GM19193 (cell line): ENCODE results near the gene BRD3OS.

Source experiments
- POLR2A ChIP-seq: IDR thresholded peaks from 4 replicates; pipeline ENCODE4 v1.6.1; 2011; ENCODE audit not compliant: insufficient read depth, insufficient read length; ENCODE audit errors: extremely low read depth

Gene BRD3OS

DNA sequence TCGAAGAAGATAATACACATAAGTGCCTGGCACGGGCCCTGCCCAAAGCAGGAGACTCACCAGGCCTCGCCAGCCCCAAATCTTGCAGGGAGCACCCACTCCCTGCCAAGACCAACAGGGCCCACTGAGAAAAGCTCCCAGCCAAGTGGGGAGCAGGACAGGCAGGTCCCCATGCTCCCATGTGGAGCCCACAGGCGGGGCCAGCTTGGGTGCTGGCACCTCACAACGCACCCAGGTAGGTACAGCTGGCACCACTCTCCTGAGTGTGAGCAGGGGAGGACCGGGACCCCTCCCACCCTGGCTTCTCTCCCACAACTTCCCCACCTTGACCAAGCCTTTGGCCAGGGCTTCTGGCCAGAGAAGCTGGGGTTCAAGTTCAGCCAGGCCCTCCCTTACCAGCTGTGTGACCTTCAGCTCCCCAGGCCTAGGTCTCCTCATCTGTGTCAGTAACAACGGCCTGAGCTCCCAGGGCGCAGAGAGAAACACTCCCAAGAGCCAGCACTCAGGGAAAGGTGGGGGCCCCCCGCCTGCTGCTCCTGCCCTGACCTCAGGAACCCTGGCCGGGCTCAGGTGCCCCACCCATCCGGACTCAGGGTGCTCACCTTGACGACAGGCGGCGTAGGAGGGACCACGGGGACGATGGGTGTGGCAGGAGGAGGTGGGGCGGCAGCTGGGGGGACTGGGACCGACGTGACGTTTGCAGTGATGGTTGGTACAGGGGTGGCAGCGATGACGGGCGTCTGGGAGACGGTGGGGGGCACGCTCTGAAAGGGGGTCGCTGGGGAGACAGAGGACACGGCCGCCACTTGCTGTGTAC, 24.7 kb downstream of the BRD3OS start:
- TF ChIP-seq POLR2A: no peak

DNA sequence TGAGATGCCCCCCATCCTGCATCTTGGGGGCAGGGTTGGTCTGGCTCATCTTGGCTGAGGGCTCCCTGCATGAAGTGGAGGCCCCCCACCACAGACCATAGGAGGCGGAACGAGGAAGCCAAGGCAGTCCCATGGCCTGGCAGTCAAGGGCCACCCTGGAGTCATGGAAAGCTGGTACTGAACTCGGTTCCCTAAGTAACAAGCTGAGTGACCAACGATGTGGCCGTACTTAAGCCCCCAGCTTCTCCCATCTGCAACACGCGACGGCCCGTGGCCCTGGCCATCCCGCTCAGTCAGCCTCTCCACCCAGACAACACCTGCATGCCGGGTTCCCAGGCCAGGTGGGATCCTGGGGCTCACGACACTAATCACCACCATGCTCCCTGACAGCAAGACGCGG, 25.4 kb downstream of the BRD3OS start:
- TF ChIP-seq POLR2A: no peak

DNA sequence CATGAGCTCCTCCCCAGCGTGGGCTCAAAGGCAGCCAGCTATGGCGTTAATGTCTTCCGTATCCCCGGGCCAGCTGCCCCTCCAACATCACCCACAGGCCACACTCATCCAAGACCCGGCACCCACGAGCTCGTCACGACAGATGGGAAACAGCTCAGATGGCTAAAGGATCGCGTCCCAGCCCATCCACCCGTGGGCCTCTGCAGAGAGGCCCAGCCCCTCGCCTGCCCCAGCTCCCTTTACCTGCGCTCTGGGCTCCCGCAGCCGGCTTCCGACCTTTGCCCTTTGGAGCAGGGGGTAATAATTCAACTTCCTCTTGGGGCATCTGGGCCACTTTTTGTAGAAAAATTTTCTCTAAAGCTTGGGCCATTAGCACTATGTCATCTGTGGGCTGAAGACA, 26.0 kb downstream of the BRD3OS start:
- no peak for TF ChIP-seq POLR2A

DNA sequence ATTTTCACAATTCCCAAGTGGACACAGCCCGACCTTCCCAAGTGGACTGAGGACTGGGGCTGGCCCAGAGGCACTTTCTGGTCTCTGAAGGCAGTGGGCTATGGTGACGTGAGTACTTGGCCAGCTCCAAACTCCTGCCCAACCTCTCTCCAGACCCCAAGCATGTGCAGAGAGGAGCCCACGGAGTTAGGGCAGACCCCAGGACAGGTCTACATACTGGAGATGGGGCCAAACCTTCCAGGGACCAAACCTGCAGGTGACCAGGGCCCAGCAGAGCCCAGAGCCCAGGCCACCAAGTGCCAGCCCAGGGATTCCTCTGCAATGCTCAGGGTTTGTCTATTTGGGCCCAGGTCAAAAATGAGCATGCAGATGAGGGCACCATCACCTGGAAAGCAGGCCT, 27.2 kb downstream of the BRD3OS start:
- TF ChIP-seq POLR2A: no peak

DNA sequence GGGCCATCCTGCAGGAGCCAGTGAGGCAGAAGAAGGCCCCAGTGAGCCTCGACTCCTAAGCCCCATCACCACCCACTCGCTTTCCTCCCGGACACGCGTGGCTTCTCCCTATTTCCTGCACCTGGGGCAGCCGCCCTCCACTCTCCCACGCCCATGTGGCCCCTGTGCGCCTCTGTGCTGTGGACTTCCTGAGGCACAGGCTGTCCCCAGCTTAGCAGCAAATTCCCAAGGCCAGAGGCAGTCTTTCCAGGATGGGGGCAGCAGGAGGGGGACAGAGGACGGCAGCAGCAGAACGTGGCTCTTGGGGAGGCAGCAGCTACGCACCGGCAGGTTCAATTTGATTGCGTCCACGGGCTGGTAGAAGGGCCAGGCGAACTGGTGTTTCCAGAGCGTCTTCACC, 27.7 kb downstream of the BRD3OS start:
- no peak for TF ChIP-seq POLR2A

DNA sequence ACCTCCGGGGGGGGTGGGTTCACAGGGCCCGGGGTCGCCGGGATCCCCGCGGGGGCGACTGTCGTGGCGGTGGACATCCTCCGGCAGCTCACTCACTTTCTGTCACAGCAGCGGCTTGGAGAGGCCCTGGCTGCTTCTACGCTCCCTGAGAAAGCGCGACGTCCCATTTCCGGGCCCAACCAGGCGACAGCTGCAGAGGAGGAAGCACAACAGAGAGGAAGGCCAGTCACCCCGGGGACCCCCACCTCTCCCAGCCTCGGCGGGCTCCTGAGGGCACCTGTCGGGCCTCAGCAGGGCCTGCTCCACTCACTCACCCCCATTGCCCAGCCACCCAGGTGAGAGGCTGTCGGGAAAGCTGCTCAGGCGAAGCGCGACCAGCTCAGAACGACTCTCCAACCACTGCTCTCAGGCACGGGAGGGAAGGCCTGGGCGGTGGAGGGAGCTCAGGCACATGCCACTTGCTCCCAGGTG, 28.2 kb downstream of the BRD3OS start:
- TF ChIP-seq POLR2A: no peak

DNA sequence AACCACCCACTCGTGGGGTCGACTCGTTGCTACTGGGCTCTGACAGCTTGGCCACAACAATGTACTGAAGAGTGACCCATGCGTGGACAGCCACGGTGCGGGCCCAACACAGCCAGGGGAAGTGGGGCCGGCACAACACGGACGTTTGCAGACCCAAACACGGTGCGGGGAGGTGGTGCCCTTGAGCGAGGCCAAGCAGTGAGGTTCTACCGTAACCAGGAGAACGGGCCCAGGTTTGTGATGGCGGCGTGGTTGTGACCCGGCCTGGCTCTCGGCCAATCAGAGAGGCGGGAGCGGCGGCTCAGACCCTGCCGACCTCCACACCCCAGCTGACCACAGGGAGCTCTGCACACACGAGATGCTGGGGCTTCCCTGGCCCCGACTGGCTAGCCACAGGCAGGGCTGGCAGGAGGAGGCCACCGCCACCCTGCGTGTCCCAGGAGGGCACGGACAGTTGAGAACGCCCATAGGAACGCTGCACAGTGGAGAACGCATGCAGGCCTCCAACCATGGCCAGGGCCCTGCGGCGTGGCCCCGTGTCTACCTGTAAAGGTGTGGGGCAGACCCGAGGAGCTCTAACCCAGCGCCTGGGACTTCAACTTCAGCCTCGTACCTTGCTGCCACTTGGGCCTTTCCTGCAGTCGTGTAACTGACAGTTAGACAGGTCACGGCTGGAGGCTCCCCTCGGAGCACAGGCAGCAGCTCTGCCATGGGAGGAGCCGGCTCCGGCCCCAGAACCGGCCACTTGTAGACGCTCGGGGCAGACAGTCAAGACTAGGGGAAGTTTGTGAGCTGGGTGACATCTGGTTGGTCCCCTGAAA, 28.9 kb downstream of the BRD3OS start:
- TF ChIP-seq POLR2A: no peak

DNA sequence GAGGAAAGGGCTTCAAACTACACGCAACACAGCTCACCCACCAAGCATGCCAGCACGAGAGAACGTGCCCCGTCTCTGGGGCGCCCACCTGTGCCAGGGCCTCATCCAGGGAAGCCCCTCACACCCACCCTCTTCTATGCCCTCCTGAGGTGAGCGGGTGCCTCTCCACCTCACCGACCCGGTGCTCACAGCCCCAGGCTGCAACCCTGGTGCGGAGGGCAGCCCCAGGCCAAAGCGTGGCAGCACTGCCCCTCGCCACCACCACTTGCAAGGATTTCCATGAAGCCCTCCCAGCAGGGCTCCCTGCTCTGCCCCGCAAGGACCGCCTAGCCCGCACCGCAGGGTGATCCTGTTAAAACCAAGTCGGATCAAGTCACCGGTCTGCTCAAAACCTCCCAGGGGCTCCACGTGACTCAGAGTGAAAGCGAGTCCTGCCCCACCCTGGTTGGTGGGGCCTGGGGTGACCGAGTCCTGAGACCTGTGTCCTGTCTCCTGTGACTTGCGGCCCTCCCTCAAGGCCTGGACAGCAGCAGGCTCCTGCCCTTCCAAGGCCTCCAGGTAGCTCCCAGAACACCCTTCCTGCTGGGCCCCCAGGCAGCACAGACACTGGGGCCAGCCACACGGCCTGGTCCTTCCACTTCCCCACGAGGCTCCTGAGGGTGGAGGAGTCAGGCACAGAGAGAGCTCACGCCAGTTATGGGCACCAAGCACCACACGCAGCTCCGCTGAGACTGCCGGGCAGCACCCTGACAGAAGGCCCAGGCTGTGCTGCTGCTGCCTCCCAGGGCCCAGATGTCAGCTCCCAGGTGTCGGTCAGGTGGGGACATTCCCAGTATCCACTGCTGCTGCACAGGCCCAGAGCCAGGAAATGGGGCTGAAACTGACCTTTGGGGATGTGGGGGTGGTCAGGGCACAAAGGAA, 29.9 kb downstream of the BRD3OS start:
- no peak for TF ChIP-seq POLR2A

DNA sequence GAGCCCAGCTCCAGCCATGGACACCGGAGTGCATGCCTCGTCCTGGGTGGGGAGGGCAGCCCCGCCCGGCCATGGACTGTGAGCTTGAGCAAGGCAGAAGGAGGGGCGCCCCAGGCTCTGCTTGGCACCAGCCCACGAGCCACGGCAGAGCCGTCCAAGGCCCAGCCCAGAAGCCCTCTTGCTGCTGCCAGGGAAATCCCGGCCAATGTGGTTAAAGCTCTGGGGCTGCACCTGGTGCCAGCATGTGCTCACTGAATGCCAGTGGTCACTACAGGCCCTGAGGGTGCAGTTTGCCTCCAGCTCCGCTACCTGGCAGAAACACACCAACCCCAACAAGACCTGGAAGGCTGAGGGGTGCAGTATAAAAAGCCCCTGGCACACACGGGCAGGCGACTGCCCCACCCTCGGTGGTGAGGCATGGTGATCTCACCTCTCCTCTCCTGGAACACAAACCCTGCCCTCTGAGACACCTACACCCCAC, 30.7 kb downstream of the BRD3OS start:
- no peak for TF ChIP-seq POLR2A

DNA sequence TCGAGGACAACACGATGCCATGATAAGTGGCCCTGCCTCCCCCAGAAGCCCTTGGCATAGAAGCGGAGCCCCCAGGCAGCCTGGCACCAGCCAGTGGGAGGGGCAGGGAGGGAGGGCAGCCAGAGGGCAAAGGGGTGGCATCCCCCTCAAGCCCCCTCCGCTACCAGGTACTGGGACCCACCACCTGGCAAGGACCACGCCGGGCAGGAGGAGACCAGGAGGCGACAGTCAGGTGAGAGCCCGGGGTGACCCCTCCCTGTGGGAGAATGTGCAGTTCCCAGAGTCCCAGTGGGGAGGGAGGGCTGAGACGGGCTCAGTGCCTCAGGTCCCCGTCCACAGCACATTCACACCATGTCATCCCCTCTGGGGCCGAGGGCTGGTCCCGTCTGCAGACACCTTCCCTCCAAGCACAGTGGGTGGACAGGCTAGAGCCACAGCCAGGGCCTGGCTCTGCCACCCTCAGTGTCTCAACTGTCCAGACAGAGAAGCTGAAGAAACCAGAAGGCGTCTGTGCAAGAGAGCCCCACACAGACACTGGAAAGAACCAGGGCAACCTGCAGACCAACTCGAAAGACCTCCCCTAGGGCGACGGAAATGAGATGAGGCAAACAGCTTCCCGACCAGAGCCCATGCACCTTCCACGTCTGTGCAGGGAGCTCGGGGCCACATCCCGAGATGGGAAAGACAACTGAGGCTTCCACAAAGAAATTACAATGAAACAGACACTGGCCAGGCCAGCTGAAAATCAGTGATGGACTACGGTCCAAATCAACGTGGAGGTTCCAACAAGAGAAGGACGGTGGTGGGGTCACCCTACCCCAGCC, 31.4 kb downstream of the BRD3OS start:
- TF ChIP-seq POLR2A: no peak

DNA sequence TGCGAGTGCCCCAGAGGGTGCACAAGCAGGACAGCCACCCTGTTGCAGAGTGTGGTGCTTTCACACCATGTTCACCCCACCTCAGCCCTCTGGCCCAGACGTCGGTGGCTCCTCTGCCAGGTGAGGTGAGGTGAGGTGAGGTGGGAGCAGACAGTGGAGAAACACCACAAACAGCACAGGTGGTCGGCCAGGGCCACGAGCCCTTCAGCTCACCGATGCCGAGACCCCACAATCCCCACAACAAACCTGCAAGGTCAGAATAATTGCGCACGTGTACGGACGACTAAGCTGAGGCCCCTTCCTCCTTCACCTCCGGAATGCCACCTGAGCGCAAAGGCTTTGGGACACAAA, 32.0 kb downstream of the BRD3OS start:
- TF ChIP-seq POLR2A: no peak

DNA sequence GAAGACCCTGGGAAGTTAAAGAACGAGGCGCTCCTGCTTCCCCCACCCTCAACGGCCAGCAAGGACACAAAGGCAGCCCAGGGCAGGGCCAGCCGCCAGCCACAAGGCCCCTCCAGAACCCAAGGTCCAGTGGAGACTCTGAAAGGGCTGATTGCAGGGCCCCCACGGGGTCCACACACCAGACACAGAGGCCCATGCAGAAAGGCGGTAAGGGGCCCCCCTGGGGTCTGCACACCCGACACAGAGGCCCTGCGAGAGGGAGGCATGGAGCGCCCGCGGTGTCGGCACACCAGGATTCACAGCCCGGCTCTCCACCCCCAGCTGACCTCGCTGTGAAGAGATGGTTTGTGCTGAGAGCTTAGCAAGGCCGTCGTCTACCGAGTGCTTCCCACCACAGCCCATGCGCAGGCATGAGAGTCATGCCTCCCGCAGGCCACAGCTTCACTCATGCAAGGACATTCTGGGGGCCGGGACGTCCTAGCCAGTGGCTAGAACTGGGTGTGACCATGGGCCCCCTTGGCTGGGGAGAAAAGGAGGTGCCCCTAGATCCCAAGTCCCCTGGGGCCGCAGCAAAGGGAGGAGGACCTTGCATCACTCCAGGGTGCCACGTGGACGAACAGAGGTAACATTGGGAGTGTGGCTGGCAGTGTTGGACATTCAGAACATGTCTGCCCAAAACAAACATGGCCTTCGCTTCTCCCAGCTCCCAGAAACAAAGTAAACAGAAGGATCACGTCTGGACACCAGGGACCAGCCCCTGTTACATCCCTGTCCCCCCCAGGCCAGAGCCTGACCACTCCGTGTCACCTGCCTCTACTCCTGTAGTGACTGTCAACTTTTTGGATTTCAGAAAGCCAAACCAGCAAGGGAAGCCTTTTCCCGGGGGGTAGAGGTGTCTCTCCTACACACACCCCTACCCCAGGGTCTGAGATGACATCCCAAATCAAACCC, 32.7 kb downstream of the BRD3OS start:
- no peak for TF ChIP-seq POLR2A

DNA sequence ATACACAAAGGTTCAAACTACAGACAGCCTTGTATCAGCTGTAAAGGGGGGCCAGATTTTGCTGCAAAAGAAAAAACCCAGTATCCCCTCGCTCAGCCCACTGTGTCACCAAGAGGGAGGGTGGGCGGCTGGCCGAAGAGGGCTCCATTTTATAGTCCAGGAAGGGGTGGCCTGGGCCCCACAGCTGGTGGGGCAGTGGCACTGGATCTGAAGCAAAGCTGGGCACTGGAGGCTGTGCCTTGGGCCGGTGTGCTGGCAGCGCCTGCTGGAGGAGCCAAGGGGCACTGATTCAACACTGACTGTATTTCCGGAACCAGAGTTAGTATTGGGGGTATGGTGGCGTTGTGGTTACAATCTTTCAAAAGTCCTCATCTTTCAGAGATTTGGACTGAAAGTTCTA, 33.4 kb downstream of the BRD3OS start:
- TF ChIP-seq POLR2A: no peak
